Calu3 (cell line): ENCODE data around the gene S1PR1. TPM values are rescaled to one million over a fixed set of nuclear protein-coding genes. Genes with fewer than 3 reads are reported as not detected.

Experiments
- BruUV-seq: library from RNA; stranded (reverse); fragments of 400-500 nt; replicated peaks from 2 replicates; lab custom pipeline; 2021; lab: Mats Ljungman, UMichigan
- CTCF ChIA-PET: fragments of 300-600 bp; sonication (Branson Sonifier 250); formaldehyde crosslinking; loops from one replicate; lab custom pipeline; 2022; ENCODE audit warnings: antibody characterized with exemption; lab: Charles Lee
- DNase-seq: peaks from one replicate; pipeline ENCODE4 v3.0.0; 2022
- H3K27ac Mint-ChIP-seq: one replicate; pipeline ENCODE4 v1.8.0; 2022; ENCODE audit warnings: mixed read lengths; ENCODE audit not compliant: unreplicated experiment
- H3K27me3 Mint-ChIP-seq: one replicate; pipeline ENCODE4 v1.8.0; 2022; ENCODE audit warnings: mixed read lengths; ENCODE audit not compliant: unreplicated experiment
- H3K36me3 Mint-ChIP-seq: one replicate; pipeline ENCODE4 v1.8.0; 2022; ENCODE audit warnings: mild to moderate bottlenecking, moderate library complexity, mixed read lengths; ENCODE audit not compliant: insufficient read depth, unreplicated experiment
- H3K4me1 Mint-ChIP-seq: one replicate; pipeline ENCODE4 v1.8.0; 2022; ENCODE audit warnings: mild to moderate bottlenecking, low read depth, mixed read lengths; ENCODE audit not compliant: unreplicated experiment
- H3K4me3 Mint-ChIP-seq: one replicate; pipeline ENCODE4 v1.8.0; 2022; ENCODE audit warnings: mild to moderate bottlenecking, low read depth, moderate library complexity, mixed read lengths; ENCODE audit not compliant: unreplicated experiment
- H3K9me3 Mint-ChIP-seq: one replicate; pipeline ENCODE4 v1.8.0; 2022; ENCODE audit warnings: low read depth, mixed read lengths; ENCODE audit not compliant: unreplicated experiment
- CTCF ChIP-seq: fragments of 200-600 bp; IDR thresholded peaks from one replicate; pipeline ENCODE4 v1.8.0; 2022; ENCODE audit warnings: antibody characterized with exemption; ENCODE audit not compliant: unreplicated experiment
- intact Hi-C: fragments of 100-400 bp; cut with micrococcal nuclease; formaldehyde crosslinking; loops from one replicate; pipeline ENCODE4 v1.10.0; 2022; ENCODE audit not compliant: unreplicated experiment
- total RNA-seq: library from RNA; stranded (reverse); gene quantifications from 2 replicates; pipeline ENCODE4 v1.2.3, GENCODE V29; 2022

The S1PR1 gene
- total RNA-seq, 1 experiment from 2014 or later, result not detected

DNA sequence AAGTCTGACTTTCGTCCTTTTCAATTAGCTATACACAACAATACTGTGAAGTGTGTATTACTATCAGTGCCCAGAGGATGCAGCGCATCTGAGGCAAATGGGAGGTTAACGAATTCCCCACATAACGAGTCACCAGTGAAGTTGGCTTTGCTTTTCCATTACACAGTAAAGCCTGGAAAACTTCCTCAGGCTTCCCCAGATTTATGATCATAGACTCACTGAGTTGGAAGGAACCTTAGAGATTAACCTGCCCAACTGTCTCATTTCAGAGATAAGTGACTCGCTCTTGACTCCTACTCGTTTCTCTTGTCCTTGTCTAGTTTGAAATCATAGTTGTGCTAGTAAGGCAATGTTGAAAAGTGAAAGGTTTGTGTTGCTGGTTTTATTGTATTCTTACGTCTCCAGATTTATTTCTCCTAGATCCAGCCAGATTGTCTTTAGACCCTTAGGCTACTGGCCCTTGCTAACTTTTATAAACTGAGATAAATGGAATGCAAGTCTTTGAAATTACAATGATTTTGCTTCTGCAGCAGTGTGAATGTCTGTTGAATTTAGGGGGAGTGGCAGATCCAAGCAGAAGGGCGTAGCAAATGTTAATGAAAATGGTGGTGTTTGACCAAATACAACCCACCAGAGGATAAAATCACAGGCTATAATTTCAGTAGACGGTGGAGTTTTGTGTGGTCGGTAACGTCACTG is 17.3 kb downstream of the S1PR1 start:
- CTCF ChIA-PET, result interaction anchor here (1.0 kb wide), 1 partner anchor 15 kb away, joined by 3 read pairs; no protein-coding TSS in a partner anchor
- TF ChIP-seq CTCF, result no peak
- no peaks in the 10 kb centered on the region for H3K27me3 Mint-ChIP-seq
- peaks cover 8% of the 10 kb centered on the region for H3K4me1 Mint-ChIP-seq
- intact Hi-C loops, result no loop called here
- no peak overlapping the region for H3K4me3 Mint-ChIP-seq
- no peaks in the 10 kb centered on the region for H3K36me3 Mint-ChIP-seq
- BruUV-seq, result no TSS peak
- DNase-seq, result no peak
- H3K27ac Mint-ChIP-seq, result no peak overlapping the region
- no peaks in the 10 kb centered on the region for H3K9me3 Mint-ChIP-seq

GRCh38 chr1:101257500-101258325 is 20.9 kb downstream of the S1PR1 start:
- CTCF ChIA-PET, result interaction anchor here (0.8 kb wide), 1 partner anchor 31 kb away, joined by 3 read pairs; no protein-coding TSS in a partner anchor
- no peak overlapping the region for H3K4me3 Mint-ChIP-seq
- intact Hi-C loops, result no loop called here
- no TSS peak for BruUV-seq
- H3K27me3 Mint-ChIP-seq, result no peaks in the 10 kb centered on the region
- H3K36me3 Mint-ChIP-seq, result no peaks in the 10 kb centered on the region
- peaks cover 18% of the 10 kb centered on the region for H3K4me1 Mint-ChIP-seq
- no peak overlapping the region for H3K27ac Mint-ChIP-seq
- no peak for DNase-seq
- no peaks in the 10 kb centered on the region for H3K9me3 Mint-ChIP-seq
- no peak for TF ChIP-seq CTCF

- TF ChIP-seq CTCF, result no peak
- no peak overlapping the region for H3K27ac Mint-ChIP-seq
- no peaks in the 10 kb centered on the region for H3K9me3 Mint-ChIP-seq
- peaks cover 22% of the 10 kb centered on the region for H3K4me1 Mint-ChIP-seq
- intact Hi-C loops, result no loop called here
- no peak overlapping the region for H3K4me3 Mint-ChIP-seq
- no peaks in the 10 kb centered on the region for H3K27me3 Mint-ChIP-seq
- BruUV-seq, result no TSS peak
- DNase-seq, result no peak
- CTCF ChIA-PET, result interaction anchor here (0.7 kb wide), 1 partner anchor 487 kb away, joined by 3 read pairs; no protein-coding TSS in a partner anchor
- H3K36me3 Mint-ChIP-seq, result no peaks in the 10 kb centered on the region
These were observed 22.9 kb downstream of the S1PR1 start for GRCh38 chr1:101259744-101260148.

- Mint-ChIP-seq H3K27ac (no peak overlapping the region), H3K4me1 (peaks cover 25% of the 10 kb centered on the region), H3K9me3 (no peaks in the 10 kb centered on the region), H3K36me3 (no peaks in the 10 kb centered on the region), H3K27me3 (no peaks in the 10 kb centered on the region), H3K4me3 (no peak overlapping the region)
- intact Hi-C loops, result no loop called here
- no peak for DNase-seq
- no TSS peak for BruUV-seq
- CTCF ChIA-PET, result no interaction called here
- TF ChIP-seq CTCF, result no peak
These were observed 23.9 kb downstream of the S1PR1 start for GRCh38 chr1:101260556-101261350.
